BE2C (cell line): Measurements from ENCODE around the gene HMGCS2.

Experiments used
- DNase-seq: peaks from one replicate; pipeline ENCODE4 v3.0.0-alpha.2; 2020
- H3K27me3 ChIP-seq: fragments of 250-450 bp; sonication (Bioruptor Pico); 2 replicates; pipeline ENCODE4 v1.5.1; 2020; ENCODE audit warnings: mild to moderate bottlenecking
- H3K36me3 ChIP-seq: fragments of 250-450 bp; sonication (Bioruptor Pico); 2 replicates; pipeline ENCODE4 v1.5.1; 2020; ENCODE audit warnings: mild to moderate bottlenecking
- H3K4me1 ChIP-seq: fragments of 250-450 bp; sonication (Bioruptor Pico); 2 replicates; pipeline ENCODE4 v1.5.1; 2020
- H3K4me3 ChIP-seq: 2 replicates; pipeline ENCODE4 v1.5.1; 2011; ENCODE audit warnings: low read depth, low read length
- H3K9me3 ChIP-seq: fragments of 250-450 bp; sonication (Bioruptor Pico); 2 replicates; pipeline ENCODE4 v1.5.1; 2020
- TF ChIP-seq, protein P1 (sequence below): IDR thresholded peaks from 2 replicates; pipeline ENCODE4 v1.5.1; 2012; ENCODE audit warnings: mild to moderate bottlenecking, low read depth, low read length

The HMGCS2 gene

DNA sequence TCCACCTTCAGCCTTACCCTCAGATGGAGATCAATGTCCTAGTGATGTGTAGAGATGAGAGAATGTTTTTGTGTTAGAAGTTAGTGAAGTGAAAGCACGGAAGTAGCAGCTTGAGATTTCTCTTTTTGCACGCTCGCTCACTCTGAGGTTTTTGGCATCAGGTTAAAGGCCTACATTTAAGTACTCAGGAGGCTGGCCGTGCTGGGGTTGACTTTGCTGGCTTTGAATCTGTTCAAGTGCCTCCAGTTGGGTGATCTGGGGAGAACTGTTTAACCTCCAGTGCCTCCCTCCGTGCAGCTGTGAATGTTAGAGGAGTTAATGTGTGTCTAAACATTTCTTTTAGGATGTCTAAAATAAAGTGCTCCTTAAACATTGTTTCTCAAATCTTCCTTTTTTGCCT lies 43.1 kb downstream of the HMGCS2 start:
- no peak overlapping the region for H3K4me3 ChIP-seq
- TF ChIP-seq, protein P1, sequence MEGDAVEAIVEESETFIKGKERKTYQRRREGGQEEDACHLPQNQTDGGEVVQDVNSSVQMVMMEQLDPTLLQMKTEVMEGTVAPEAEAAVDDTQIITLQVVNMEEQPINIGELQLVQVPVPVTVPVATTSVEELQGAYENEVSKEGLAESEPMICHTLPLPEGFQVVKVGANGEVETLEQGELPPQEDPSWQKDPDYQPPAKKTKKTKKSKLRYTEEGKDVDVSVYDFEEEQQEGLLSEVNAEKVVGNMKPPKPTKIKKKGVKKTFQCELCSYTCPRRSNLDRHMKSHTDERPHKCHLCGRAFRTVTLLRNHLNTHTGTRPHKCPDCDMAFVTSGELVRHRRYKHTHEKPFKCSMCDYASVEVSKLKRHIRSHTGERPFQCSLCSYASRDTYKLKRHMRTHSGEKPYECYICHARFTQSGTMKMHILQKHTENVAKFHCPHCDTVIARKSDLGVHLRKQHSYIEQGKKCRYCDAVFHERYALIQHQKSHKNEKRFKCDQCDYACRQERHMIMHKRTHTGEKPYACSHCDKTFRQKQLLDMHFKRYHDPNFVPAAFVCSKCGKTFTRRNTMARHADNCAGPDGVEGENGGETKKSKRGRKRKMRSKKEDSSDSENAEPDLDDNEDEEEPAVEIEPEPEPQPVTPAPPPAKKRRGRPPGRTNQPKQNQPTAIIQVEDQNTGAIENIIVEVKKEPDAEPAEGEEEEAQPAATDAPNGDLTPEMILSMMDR, result no peak
- no peak for DNase-seq
- no peaks in the 10 kb centered on the region for H3K9me3 ChIP-seq
- no peaks in the 10 kb centered on the region for H3K4me1 ChIP-seq
- H3K27me3 ChIP-seq, result no peaks in the 10 kb centered on the region
- peaks cover 91% of the 10 kb centered on the region for H3K36me3 ChIP-seq

DNA sequence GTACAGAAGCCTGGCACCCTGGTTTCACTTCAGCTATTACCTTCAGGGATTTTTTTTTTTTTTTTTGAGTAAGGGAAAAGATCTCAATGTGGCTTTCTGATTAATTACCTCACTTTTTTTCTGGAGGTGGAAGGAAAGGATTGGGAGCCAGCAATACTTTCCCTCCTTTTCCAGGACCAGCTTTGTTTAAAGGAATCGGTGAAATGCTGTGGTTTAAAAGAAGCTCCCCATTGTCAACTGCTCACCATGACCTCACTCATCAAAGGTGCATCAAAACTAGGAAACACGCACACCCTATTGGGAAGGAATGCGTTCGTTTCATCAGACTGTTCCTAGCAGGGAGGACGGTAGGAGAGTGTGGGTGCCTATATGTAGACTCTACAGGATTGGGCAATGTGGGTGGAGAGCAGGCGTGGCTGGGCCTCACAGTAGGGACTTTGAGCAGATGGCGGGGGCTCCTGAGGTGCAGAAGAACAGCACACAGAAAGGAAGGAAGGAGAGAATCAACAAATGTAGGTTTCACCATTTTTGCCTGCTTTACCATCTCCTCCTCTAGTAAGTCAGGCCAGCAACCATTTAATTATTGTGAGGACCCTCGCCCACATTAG lies 44.0 kb downstream of the HMGCS2 start:
- TF ChIP-seq, protein P1, result no peak
- Histone ChIP-seq H3K27me3 (no peaks in the 10 kb centered on the region), H3K36me3 (peaks cover 92% of the 10 kb centered on the region), H3K9me3 (no peaks in the 10 kb centered on the region), H3K4me1 (no peaks in the 10 kb centered on the region), H3K4me3 (no peak overlapping the region)
- no peak for DNase-seq

DNA sequence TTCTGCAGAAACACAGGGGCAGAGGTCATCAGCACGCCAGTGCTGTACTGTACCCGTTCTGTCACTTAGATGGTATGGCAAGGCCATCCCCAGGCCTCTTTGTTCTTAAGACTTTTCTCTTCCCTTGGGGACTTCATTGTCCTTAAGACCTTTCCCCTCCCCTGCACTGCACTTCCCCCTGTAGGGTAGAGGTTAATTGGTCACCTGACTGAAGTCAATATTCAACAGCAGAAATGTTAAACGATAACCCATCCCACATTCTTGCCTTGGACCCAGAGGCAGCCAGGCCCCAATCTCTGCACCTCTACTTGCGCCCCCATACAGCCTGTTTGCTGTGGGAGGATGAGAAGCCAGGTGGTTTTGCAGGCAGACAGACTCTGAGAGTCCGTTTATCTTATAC lies 46.8 kb downstream of the HMGCS2 start:
- peaks cover 65% of the 10 kb centered on the region for H3K36me3 ChIP-seq
- H3K4me3 ChIP-seq, result no peak overlapping the region
- H3K4me1 ChIP-seq, result no peaks in the 10 kb centered on the region
- H3K27me3 ChIP-seq, result no peaks in the 10 kb centered on the region
- TF ChIP-seq, protein P1, result no peak
- no peaks in the 10 kb centered on the region for H3K9me3 ChIP-seq
- DNase-seq, result no peak

DNA sequence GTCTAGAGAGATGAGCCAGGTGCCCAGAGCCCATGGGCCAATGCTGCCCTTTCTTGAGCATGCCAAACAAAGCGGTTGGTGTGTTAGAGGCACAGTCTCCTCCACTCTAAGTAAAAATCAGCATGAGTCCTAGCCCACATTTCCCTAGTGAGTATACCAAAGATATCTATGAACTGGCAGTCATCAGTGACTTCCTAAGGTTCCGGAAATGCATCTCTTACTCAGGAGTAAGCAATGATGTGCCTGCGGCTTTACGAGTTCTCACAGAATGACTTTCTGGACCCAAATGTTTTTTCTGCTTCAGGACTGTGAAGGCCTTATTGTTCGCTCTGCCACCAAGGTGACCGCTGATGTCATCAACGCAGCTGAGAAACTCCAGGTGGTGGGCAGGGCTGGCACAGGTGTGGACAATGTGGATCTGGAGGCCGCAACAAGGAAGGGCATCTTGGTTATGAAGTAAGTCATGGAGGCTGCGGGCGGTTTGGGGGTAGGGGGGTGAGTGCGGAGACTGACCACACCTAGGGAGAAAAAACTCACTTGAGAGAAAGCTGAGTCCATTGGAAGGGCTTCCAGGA lies 47.8 kb downstream of the HMGCS2 start:
- no peaks in the 10 kb centered on the region for H3K27me3 ChIP-seq
- H3K36me3 ChIP-seq, result peaks cover 56% of the 10 kb centered on the region
- no peak overlapping the region for H3K4me3 ChIP-seq
- H3K4me1 ChIP-seq, result no peaks in the 10 kb centered on the region
- no peak for DNase-seq
- TF ChIP-seq, protein P1, result no peak
- H3K9me3 ChIP-seq, result no peaks in the 10 kb centered on the region

DNA sequence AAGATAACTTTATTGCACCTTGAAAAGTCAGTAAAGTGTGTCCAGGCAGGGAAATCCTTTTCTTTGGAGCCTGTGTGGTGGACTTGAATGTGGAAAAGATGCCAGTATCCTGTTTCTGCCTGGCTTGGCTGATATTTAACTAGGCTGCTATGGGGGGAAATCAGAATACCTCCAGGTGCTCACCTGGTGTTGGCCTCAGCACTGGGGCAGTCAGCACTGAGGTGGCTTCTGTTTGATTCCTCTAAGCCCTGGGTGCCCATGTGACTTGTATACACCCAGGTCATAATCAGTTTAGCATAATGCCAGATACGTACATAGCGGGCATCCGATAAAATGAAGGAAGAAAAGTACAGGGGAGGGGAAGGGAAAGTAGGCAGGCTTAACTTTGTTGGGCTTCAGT lies 49.7 kb downstream of the HMGCS2 start:
- Histone ChIP-seq H3K4me1 (peaks cover 6% of the 10 kb centered on the region; the same call in 1 of the 2 replicates), H3K36me3 (peaks cover 40% of the 10 kb centered on the region), H3K27me3 (no peaks in the 10 kb centered on the region), H3K9me3 (no peaks in the 10 kb centered on the region), H3K4me3 (no peak overlapping the region)
- TF ChIP-seq, protein P1, result no peak
- DNase-seq, result no peak

DNA sequence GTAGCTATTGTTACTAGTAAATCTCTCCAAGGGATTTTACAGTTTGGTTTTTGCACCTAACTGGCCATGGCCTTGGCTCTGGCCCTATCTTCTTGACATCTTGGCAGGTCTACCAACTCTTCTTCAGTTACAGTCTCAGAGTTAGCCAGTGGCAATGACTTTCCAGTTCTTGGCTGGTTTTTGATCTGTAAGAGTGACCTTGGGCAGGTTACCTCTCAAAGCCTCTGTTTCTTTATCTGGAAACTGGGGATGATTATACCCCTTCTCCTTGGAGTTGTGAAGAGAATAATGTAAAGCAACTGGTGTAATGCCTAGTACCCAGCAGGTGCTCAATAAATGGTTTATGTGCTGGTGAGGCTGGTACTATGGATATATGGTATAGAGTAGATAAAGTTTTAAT lies 50.3 kb downstream of the HMGCS2 start:
- peaks cover 39% of the 10 kb centered on the region for H3K36me3 ChIP-seq
- TF ChIP-seq, protein P1, result no peak
- H3K9me3 ChIP-seq, result no peaks in the 10 kb centered on the region
- H3K27me3 ChIP-seq, result no peaks in the 10 kb centered on the region
- peaks cover 7% of the 10 kb centered on the region for H3K4me1 ChIP-seq
- no peak for DNase-seq
- no peak overlapping the region for H3K4me3 ChIP-seq
